HCT116 (cell line): Measurements from ENCODE around the gene RCAN2.

Experiments
- TCF7L2 ChIP-seq: IDR thresholded peaks from 2 replicates; pipeline ENCODE4 v1.7.0; 2011; ENCODE audit warnings: borderline replicate concordance, inconsistent platforms; ENCODE audit not compliant: insufficient read depth, insufficient read length; ENCODE audit errors: extremely low read depth
- ZNF274 ChIP-seq: fragments of 200-500 bp; sonication (Bioruptor generic); IDR thresholded peaks from 2 replicates; pipeline ENCODE4 v1.6.1; 2014; ENCODE audit warnings: mild to moderate bottlenecking, low read depth, low read length, inconsistent platforms
- TF ChIP-seq, protein P1 (sequence below): IDR thresholded peaks from 2 replicates; pipeline ENCODE4 v1.6.1; 2012; ENCODE audit warnings: low read depth

DNA sequence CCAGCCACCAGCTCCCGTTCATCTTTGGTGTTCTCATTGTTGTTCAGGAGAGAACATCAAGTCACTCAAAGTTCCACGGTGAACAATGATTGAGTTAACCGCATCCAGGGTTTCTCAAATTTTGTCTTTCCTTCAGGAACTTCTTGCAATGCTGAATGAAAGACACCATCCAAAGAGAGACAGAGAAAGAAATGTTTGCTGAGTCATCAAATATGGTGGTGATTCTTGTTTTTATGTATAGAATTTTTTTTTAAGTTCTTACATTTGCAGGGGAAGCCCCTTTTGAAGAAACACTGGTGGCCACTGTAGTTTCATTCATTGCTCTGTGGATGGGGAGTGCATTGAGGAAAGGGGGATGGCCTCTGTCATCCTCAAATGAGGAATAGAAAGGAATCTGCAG is 258.1 kb downstream of the RCAN2 start:
- TF ChIP-seq TCF7L2 (no peak), ZNF274 (no peak)
- TF ChIP-seq, protein P1, sequence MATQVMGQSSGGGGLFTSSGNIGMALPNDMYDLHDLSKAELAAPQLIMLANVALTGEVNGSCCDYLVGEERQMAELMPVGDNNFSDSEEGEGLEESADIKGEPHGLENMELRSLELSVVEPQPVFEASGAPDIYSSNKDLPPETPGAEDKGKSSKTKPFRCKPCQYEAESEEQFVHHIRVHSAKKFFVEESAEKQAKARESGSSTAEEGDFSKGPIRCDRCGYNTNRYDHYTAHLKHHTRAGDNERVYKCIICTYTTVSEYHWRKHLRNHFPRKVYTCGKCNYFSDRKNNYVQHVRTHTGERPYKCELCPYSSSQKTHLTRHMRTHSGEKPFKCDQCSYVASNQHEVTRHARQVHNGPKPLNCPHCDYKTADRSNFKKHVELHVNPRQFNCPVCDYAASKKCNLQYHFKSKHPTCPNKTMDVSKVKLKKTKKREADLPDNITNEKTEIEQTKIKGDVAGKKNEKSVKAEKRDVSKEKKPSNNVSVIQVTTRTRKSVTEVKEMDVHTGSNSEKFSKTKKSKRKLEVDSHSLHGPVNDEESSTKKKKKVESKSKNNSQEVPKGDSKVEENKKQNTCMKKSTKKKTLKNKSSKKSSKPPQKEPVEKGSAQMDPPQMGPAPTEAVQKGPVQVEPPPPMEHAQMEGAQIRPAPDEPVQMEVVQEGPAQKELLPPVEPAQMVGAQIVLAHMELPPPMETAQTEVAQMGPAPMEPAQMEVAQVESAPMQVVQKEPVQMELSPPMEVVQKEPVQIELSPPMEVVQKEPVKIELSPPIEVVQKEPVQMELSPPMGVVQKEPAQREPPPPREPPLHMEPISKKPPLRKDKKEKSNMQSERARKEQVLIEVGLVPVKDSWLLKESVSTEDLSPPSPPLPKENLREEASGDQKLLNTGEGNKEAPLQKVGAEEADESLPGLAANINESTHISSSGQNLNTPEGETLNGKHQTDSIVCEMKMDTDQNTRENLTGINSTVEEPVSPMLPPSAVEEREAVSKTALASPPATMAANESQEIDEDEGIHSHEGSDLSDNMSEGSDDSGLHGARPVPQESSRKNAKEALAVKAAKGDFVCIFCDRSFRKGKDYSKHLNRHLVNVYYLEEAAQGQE, result no peak
